Measurements from ENCODE around the gene DIP2C.
"Not testable (repeated sequence)": the region's sequence is repeated elsewhere in the genome, so short reads cannot be mapped to it uniquely, and the experiment has no call there.

DIP2C gene

DNA sequence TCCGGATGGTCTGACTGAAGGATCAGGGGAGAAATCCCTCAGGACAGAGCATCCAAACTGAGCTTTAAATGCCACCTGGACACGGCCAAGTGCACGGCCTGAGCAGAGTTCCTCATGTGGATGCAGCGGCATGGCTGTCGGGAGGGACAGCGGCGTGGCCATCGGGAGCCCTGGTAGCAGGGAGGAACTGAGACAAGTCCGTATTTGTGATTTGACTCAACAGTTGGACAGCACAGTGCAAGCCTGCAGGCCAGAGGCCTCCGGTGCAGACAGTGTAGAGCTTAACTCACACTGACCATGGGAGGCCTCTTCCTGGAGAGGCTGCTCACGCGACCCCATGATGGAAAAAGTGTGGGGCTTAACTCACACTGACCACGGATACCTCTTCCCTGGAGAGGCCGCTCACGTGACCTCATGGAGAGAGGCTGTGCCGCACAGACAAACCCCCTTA, 207.4 kb downstream of the DIP2C start:
- no peak for DNase-seq (ENCODE audit: low read depth in 2 of 2)

DNA sequence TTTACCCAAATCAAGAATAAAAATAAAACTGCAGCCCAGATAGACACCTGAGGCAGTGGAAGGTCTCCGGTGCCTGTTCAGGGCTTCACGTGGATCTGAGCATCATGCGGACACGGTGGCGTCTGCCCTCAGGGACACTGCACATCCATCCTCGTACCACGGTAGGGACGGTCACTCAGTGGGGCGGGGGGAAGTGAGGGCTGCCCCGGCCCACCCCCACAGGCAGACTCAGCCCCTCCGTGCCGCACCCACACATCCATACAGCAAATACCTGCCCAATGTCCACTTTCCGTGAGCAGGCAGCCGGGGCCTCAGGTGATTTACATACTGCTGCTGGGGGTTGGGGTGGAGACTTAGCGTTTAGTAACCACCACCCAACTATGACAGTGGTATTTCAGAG, 207.8 kb downstream of the DIP2C start:
- DNase-seq (ENCODE audit: low read depth in 2 of 2) = no peak

DNA sequence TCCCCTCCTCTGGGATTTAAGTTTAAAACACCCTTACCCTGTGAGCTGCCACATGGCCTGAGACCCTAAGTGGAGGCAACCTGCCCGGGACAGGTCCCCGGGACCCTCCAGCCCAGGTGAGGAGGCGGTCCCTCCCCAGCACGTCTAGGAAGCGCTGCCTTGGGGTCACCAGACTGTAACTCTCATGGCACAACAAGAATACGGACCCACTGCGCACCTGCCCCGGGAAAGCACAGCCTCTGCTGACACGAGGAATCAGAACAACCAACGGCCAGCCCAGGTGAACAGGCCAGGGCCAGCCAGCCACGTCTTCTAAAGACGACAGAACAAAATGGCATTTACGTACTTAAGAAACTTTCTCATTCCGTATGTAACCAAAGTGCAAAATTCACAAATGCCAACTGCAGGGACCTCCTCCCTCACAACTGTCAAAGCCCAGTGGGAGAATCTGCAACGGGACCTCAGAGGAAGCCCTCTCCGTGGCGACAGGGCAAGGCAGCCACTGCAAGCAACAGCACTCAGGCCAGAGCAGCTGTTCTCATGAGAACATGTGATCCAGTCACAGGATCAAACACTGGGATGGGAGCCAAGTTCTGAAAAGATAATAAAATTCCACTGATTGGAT, 208.4 kb downstream of the DIP2C start:
- DNase-seq (ENCODE audit: low read depth in 2 of 2) = no peak

DNA sequence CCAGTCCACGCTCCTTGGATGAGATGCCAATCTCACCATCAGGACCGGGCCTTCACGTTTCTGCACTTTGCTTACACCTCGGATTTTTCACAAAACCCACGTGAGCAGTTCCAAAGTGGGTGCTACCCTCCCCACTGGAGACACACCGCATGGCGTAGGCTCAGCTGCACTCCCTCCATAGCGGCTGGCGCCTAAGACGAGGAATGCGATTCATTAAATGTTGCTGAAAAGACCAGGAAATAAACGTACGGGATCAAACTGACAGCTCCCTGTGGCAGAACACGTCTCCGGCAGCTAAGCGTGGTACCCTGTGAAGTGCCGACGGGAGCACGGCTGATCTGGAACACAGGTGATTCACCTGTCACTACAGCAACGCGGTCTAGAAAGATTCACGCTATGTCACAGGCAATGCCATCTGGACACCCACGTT, 209.0 kb downstream of the DIP2C start:
- no peak for DNase-seq (ENCODE audit: low read depth in 2 of 2)

DNA sequence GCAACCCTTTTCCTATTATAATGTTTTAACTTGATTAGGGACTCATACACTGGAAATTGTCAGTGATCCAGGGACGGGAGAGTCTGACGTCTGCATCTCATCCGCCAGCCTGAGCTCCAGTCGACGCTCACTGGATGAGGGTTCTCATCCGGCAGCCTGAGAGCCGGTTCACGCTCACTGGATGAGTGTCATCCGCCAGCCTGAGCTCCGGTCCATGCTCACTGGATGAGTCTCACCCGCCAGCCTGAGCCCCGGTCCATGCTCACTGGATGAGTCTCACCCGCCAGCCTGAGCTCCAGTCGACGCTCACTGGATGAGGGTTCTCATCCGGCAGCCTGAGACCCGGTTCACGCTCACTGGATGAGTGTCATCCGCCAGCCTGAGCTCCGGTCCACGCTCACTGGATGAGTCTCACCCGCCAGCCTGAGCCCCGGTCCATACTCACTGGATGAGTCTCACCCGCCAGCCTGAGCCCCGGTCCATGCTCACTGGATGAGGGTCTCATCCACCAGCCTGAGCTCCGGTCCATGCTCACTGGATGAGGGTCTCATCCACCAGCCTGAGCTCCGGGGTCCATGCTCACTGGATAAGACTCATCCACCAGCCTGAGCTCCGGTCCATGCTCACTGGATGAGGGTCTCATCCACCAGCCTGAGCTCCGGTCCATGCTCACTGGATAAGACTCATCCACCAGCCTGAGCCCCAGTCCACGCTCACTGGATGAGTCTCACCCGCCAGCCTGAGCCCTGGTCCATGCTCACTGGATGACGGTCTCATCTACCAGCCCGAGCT, 209.6 kb downstream of the DIP2C start:
- DNase-seq (ENCODE audit: low read depth in 2 of 2) = not testable (repeated sequence)

DNA sequence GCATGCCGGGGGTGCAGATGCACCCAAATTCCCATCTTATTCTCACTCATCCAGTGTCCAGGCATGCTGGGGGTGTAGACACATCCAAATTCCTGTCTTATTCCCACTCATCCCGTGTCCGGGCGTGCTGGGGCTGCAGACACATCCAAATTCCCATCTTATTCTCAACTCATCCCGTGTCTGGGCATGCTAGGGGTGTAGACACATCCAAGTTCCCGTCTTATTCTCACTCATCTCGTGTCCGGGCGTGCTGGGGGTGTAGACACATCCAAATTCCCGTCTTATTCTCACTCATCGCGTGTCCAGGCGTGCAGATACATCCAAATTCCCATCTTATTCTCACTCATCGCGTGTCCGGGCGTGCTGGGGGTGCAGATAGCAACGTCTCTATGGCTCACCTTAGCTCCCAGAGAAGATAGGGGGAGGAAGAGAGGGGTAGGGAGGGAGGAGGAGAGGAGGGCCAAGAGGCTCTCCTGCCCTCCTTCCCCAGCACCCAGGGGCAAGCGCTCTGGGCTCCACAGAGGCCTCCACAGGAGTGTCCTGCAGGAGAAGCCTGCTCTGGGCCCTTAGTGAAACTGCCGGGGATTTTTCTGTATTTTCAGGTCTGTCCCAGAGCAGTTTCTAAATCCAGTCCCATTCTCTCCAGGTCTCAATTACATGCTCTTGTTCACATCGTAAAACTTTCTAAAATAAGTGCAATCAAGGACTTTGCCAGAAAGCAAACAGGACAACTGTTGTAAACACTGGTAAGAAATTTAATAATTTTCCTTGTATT, 210.8 kb downstream of the DIP2C start:
- no peak for DNase-seq (ENCODE audit: low read depth in 2 of 2)

DNA sequence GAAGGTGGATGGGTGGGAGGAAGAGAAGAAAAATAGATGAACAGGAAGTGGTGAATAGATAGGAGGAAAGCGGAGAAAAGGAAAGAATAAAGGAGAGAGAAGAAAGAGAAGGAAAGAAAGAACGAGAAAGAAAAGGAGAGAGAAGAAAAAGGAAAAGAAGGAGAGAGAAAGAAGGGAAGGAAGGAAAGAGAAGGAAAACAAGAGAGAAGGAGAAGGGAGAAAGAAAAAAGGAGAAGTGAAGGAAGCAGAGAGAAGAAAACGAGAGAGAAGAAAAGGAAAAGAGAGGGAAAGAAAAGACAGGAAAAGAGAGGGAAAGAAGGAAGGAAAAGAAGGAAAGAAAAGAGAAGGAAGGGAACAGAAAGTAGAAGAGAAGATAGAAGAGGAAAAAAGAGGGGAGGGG, 211.8 kb downstream of the DIP2C start:
- DNase-seq (ENCODE audit: low read depth in 2 of 2) = no peak

DNA sequence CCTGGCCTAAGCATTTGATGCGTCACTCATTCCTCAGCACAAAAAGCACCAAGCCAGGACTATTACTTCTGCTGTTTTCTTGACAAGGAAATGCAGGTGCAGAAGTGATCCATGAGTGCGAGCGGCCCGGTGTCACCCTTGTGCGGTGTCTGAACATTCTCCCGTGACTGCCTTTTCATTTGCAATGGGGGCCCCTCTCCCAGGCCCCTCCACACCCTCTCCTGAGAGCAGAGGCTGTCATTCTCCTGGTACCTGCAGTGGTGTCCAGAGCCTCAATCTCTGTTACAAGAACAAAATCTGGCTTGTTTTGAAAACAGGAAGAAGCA, 213.1 kb downstream of the DIP2C start:
- DNase-seq (ENCODE audit: low read depth in 2 of 2) = no peak

DNA sequence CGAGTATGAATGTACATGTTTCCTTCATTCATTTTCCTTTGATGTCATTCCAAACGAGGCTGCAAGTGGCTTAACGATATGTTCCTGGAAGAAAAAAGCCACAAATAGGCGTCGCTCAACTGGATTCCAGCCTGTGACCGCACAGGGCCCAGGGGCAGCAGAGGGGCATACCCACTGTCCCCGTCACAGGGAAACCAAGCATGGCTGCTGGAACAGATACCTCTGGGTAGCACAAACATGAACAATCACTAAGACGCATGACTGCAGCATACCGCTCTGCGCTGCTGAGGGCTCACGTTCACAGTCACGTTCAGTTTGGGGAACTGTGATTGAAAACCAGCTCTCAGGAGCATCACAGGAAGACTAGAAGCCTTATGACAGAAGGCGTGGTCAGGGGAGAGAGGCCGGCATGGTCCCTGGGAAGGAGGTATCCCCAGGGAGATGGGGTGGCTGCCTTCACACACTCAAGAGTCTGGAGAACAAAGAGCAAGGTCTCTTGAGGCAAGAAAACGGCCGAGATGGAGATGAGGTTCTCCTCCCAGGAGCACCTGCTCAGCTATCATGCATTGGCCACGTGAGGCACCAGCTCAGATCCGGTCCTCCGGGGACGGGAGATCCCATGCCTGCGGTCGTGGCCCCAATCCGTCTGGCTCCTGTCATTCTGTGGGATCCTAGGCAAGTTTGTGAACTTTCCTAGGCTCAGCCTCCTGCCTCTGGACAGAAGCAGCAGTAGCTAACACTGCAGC, 213.6 kb downstream of the DIP2C start:
- DNase-seq (ENCODE audit: low read depth in 2 of 2) = no peak

DNA sequence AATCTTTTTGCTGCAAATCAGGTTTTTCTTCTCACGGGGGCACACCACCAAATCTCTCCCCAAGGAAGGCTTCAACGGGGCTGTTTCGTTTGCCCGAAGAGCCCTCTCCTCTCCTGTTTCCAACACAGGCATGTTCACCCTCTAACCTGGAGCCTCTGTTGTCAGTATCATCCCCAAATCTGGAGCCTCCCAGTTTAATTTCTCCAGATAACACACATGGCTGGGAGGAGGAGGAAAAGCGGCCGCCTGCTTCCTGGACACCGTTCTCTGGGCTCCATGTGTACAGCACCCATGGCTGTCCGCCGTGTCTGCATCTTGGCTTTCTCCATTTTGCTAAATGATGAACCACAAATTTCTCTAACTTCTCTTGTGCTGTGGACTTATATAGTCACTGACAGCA, 214.5 kb downstream of the DIP2C start:
- DNase-seq (ENCODE audit: low read depth in 2 of 2) = no peak

DNA sequence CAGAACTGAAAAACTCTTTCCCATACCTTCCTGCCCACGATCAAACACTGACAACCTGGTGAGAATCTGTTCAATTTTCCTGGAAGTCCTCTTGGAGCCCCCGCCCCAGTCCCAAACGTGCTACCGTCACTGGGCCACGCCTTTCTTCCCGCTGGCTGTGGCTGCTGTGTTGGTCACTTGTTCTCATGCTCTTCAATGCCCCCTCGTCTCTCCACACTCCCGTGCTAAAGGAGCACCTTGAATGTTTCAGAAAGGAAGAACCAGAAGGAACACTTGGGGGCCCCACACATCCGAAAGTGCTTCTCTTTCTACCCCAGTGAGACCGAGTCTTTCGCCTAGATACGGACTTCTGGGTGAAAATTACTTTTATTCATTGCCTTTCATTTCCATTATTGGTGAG, 215.1 kb downstream of the DIP2C start:
- DNase-seq (ENCODE audit: low read depth in 2 of 2) = no peak

DNA sequence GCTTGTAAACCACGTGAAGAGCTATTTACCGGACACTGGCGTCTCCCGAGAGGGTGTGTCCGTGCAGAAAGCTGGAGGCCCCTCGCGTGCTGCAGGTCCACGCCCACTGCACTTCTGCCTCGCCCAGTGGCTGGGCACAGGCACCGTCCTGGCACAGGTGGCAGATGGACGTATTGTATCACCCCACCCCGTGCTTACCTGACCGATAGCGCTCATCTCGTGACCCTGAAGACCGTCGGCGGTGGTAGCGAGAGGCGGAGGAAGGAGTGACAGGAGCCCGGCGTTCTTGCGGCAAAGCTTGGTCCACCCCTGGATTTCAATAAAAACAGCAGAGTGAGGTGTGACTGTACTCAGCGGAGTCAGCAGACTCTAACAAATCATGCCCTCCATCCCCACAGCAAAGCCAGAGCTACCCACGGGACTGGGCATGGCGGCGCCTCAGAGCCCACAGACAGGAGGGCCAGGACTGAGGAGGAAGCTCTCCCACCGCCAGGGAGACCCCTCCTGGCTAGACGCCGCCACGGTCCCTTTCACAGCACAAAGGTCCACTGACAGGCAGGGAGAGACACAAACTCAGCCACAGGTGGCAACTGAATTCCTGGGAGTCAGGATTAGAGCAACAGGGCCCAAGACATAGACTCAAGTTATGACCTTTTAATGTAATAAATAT, 217.1 kb downstream of the DIP2C start:
- DNase-seq (ENCODE audit: low read depth in 2 of 2) = no peak

DNA sequence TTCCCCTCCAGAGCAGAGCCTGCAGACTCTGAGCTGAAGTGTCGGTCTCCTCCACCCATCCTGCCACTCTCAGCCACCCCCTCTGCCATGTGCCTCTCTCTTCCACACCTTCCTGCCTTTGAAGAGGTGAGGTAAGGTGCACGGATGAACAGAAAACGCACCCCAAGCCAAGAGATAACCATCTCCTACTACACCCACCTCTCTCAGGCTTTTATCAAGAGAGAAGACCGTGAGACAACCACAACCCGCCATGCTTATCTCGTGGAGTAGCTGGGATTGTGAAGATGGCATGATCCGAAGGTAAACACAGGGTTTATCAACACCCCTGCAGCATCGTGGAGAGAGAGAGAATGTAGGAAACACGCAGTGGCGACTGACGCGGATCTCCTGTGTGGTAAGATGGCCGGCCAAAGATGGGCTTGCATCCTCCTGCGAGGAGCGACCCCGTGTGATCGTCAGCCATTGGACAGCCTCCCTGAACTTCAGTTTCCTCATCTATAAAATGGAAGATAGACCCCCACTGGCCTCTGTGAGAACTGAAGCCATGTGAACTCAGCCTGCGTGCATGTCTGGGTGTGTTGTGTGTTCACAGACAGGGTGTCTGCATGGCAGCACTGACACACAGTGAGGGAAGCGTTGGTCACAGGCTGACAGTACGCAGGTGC, 219.0 kb downstream of the DIP2C start:
- no peak for DNase-seq (ENCODE audit: low read depth in 2 of 2)

DNA sequence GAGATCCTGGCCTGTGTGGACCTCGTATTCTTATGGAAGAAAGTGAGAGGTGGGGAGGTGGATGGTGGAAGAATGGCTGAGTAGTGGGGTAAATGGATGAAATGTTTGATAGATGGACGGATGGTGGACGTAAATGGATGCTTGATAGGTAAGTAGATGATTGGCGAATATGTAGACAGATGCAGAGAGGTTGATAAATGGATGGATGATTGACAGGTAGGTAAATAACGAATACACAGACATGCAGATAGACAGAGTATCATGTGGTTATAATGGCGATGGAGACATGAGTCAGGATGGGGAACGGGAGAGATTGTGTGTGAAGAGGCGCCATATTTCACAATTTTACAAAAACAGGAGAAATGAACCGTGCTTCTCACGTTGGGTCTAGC, 219.5 kb downstream of the DIP2C start:
- DNase-seq (ENCODE audit: low read depth in 2 of 2) = no peak

DNA sequence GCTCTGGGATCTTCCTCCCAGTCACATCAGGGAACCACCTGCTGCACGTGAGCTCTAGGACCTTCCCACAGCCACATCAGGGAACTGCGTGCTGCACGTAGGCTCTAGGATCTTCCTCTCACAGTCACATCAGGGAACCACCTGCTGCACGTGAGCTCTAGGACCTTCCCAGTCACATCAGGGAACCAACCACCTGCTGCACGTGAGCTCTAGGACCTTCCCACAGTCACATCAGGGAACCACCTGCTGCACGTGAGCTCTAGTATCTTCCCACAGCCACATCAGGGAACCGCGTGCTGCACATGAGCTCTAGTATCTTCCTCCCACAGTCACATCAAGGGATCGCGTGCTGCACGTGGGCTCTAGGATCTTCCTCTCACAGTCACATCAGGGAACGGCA, 229.7 kb downstream of the DIP2C start:
- DNase-seq (ENCODE audit: low read depth in 2 of 2) = no peak

DNA sequence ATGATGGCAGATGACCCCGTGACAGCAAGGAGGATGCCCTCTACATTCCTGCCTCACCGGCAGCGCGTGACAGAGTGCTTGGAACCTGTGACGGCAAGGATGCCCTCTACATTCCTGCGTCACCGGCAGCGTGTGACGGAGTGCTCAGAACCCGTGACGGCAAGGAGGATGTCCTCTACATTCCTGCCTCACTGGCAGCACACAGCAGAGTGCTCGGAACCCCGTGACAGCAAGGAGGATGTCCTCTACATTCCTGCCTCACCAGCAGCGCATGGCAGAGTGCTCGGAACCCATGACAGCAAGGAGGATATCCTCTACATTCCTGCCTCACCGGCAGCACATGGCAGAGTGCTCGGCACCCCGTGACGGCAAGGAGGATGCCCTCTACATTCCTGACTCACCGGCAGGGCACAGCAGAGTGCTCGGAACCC, 231.0 kb downstream of the DIP2C start:
- DNase-seq (ENCODE audit: low read depth in 2 of 2) = no peak

DNA sequence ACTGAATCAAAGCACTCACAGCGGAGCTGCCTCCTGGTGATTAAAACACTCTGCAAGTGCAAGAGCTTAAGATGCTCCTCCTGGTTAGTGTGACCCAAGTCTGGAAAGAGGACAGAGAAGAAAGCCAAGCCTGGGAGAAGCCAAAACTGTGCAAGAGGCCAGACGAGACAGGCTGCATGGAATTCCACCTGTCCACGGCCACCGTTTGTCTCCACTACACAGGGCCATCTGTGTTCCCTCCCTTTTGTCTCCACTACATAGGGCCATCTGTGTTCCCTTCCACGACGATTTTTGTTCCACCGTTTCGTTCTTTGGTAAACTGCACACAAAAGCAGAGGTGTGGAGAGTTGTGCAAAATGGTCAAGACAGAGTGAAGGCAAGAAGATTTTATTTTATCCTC, 233.0 kb downstream of the DIP2C start:
- no peak for DNase-seq (ENCODE audit: low read depth in 2 of 2)

DNA sequence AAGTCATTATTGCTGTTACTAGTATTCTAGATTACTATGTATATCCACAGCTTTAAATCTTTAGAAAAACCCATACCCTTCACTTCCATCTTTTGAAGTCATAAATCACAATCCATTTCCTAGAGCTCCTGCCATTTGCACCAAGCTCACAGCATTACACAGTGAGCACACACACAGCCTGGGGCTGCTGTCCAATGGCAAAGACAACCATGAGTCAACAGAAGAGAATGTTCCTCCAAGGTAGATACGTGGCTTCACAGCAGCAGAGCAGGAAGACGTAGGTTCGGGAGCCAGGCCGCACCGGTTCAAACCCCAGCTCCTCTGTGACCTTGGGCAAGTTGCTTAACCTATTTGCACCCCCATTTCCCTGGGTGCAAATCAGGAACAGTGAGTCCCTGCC, 234.6 kb downstream of the DIP2C start:
- DNase-seq (ENCODE audit: low read depth in 2 of 2) = no peak

DNA sequence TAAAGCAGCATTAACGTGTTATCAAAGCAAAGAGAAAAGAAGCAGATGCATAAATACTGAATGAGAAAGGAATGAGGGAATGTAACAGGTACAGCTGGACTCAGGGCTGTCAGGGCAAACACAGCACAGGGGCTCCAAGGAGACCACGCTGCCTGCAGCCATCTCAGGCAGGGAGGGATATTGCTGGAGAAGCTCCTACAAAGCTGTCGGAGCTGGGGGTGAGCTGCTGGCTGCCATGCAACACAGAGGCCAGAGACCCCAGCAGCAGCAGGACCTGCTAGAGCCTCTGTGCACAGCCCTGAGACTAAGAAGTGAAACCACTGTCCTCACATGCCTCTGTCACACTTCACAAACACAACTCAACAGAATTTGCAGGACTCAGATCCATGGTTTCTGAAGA, 235.8 kb downstream of the DIP2C start:
- no peak for DNase-seq (ENCODE audit: low read depth in 2 of 2)

DNA sequence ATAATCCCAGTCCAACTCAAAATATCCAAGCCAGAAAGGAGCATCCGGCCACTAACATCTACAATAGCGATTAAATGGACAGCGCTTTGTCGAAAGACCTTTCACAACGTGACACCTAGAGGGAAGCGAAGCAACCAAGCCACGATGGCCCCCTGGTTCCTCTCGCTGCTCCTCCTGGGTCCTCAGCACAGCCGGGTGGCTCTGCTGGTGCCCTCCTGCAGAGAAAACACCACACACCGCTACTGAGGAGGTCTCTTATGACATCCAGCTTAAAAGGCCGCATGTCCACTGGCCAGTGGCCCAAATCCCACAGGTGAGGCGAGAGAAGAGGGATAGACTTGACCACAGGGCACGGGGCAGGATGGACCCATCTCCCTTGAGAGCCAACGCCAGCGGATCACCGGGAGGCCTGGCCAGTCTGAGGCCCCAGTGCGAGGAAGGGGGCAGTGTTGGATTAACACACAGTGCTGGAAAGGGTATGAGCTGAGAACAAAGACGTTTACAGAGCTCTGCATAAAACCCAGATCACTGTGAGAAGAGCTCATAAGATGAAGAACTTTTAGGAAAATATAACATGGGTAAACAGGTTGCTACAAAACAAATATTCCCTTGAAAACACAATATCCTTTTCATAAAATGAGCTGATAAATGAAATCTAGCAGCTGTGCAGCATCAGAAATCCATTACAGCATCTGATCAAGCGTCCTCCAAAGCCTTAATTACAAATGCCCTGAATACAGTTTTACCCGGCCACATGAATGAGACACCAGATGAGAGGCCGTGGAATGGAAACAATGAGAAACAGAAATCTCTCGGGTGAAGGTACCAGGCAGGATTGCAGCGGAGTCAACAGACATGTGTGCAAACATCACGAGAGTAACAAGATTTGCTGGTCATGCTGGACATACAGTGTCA, 236.7 kb downstream of the DIP2C start:
- DNase-seq (ENCODE audit: low read depth in 2 of 2) = no peak

All from stimulated activated CD4-positive, alpha-beta T cell treated with anti-CD3 and anti-CD28 coated beads, Interleukin-1b, Interleukin-23, amount 100 ng/mL, for 4 hours (primary cell).